MM.1S (cell line): ENCODE measurements around the gene DENND1A.

ENCODE experiments used
- CTCF ChIP-seq: fragments of 300-600 bp; sonication (generic); IDR thresholded peaks from 2 replicates; pipeline ENCODE4 v1.5.1; 2016; ENCODE audit warnings: antibody characterized with exemption, low read length, mixed read lengths
- EZH2 ChIP-seq: fragments of 300-600 bp; sonication (generic); optimal IDR thresholded peaks from 2 replicates; pipeline ENCODE3; 2017; ENCODE audit warnings: low read depth, mild to moderate bottlenecking, antibody characterized with exemption, low read length, mixed read lengths

GRCh38 chr9:123425261-123425821 lies 504.6 kb downstream of the DENND1A start:
- no peak for TF ChIP-seq CTCF
- no peak for TF ChIP-seq EZH2
